GM18507 (cell line): Measurements from ENCODE around the gene MAMDC2.

Experiments used
- DNase-seq: peaks from one replicate; pipeline ENCODE4 v3.0.0; 2011; ENCODE audit warnings: low read depth; ENCODE audit not compliant: insufficient read length; ENCODE audit errors: extremely low spot score
- FAIRE-seq: peaks from 2 replicates; lab custom pipeline; 2011; peaks lifted over from hg19 to GRCh38; lab: Jason Lieb, UNC

Gene MAMDC2, protein sequence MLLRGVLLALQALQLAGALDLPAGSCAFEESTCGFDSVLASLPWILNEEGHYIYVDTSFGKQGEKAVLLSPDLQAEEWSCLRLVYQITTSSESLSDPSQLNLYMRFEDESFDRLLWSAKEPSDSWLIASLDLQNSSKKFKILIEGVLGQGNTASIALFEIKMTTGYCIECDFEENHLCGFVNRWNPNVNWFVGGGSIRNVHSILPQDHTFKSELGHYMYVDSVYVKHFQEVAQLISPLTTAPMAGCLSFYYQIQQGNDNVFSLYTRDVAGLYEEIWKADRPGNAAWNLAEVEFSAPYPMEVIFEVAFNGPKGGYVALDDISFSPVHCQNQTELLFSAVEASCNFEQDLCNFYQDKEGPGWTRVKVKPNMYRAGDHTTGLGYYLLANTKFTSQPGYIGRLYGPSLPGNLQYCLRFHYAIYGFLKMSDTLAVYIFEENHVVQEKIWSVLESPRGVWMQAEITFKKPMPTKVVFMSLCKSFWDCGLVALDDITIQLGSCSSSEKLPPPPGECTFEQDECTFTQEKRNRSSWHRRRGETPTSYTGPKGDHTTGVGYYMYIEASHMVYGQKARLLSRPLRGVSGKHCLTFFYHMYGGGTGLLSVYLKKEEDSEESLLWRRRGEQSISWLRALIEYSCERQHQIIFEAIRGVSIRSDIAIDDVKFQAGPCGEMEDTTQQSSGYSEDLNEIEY

DNA sequence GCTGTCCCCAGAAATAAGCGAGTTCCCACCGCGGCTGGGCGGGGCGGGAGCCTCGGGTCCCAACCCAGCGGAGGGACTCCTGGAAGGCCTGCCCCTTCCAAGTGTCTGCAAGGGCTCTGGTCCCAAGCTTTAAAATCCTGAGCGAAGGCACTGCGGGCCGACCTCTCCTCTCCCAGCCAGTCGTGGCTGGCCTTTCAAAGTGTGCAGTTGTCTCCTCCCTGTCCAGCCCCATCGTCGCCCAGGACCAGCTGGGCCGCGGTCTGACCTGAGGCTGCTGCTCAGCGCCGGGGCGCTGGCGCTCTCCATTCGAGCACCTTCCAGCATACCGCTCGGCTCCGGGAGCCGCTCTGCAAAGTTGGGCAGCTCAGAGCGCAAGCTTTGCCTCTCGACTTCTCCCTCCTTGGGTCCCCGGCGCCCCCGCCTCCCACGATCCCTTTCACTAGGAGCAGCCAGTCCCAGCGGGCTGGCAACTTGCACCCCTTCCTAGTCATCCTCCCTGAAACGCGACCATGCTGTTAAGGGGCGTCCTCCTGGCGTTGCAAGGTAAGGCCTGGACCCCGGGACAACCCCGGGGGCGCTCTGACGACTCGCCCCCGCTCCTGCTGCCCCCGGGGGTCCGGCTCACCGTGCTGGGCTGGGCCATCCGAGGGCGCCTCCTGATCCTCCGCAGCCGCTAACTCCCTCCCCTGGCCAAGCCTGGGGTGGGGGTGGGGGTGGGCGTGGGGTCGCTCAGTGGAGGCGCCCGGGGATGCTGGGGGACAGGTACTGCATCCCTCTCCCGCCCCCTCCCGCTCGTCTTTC, at the start of gene MAMDC2:
Gene MAMDC2 (plus strand): TSS at position 160 of the 801 bp plus-strand sequence. CDS start 350 bp downstream, at position 510.
- FAIRE-seq (no peak), DNase-seq (no peak)

DNA sequence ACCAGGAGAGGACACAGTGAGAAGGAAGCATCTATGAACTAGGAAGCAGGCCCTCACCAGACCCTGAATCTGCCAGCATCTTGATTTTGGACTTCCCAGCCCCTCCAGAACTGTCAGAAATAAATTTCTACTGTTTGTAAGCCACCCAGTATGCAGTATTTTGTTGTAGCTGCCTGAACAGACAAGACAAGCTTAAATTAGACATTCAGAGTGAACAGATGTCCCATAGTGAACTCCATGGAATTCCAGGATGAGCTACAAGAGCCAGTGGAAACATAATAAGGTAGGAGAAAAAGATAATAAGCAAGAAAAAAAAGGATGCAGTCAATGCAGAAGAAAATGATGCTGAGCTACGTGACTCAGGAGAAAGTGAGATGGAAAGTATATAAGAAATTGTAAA, 47.8 kb upstream of the MAMDC2 start:
- FAIRE-seq (no peak), DNase-seq (no peak)

DNA sequence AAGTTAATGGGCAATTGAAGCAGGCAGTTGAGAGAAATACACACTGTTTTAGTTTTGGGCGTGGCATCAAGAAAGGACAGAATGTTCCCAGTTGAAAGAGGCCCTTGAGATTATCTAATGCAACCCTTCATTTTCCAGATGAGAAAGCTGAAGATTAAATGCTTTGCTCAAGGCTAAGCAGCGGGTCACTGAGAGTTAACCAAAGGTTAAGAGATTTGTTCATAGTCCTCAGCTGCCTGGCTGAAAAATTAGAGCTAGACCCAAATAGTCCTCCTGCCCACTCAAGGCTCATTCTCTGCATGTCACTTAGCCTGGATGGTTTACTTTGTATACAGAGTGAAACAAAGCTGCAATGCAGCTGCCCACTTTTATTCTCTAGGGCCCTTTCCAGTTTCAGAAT, 46.7 kb upstream of the MAMDC2 start:
- no peak for FAIRE-seq
- DNase-seq: no peak

DNA sequence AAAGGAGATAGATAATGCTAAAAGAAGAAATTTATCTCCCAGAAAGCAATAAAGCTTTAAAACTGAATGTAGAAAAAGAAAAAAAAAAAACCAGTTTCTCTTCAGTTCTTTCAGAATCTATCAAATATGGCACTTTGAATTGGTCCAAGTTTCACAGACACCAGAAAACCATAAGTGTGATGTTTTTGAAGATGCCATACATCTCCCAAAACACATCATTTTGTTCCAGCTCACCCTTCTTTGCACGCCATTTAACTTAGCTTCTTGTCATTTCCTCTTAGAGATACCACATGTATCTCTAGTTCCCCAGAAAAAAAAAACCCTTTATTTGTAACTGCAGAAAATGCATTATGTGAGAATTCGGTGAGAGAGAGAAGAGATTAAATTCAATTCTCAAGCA, 46.1 kb upstream of the MAMDC2 start:
- FAIRE-seq (no peak), DNase-seq (no peak)

DNA sequence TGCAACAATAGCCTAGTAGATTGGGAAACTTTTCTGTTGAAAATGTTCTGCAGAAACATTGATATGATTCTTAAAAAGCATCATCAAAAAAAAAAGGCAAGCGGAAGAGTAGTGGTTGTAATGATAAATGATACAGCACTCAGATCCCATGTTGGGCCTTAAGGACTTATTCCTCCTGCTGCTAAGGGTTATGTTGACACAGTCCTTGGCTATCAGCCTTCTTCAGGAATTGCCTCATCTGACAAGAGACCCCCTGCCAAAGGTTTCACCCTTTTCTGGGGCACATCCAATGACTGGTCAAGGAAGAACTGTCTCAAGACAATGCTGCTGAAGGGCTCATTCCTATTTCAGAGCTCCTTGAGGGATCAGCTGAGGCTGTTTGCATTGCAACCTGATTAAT, 44.3 kb upstream of the MAMDC2 start:
- DNase-seq (no peak), FAIRE-seq (no peak)

DNA sequence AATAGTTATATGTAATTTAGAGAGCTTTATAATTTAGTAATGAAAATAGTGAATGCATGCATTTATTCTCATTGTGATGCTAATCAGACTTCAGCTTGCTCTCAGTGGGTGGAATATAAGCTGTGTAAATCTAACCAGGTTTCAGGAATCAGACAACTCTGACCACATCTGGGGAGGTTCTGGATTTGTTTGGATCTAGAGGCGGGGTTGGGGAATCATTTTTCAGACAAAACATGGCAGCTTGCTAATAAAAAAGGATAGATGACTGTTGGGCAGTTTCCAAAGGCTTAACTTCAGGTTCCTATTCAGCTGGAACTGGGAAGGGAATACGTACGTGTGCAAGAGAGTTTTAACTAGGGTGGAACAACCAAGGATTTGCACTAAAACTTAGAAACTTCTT, 43.2 kb upstream of the MAMDC2 start:
- DNase-seq: no peak
- no peak for FAIRE-seq

DNA sequence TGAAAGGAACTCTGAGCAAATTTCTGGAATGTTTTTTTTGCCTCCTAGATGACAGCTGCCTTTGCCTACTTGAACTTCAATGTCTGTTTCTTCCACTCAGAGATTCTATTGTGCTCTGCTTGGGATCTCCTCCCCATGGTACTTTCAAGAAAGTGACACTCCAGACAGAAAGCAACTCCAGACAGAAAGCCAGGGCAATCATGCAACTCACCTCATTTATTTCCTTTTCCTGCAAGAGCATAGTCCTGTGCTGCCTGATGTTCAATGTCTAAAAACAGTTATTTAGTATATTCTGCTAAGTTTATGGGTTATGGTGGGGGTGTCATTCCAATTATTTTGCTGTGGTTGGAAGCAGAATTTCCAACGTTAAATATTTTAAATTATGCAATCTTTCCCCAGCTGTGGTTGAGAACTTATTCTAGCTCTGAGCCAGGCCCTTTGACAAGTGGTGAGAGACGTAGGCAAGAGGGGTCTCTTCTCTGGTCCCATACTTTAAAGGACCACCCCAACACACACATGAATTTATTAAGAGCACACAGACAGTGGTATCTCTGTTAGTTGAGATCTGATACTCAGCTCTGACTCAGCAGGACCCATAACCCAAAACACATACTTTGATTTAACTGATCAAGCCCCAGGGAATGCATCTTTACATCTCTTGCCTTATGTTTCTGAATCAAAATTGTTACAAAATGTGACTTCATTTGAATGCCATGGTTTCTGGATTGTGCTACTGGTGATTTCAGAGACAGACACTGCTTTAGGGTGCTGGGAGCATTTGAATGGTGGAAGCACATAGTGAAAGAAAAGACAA, 39.5 kb upstream of the MAMDC2 start:
- no peak for DNase-seq
- FAIRE-seq: no peak

DNA sequence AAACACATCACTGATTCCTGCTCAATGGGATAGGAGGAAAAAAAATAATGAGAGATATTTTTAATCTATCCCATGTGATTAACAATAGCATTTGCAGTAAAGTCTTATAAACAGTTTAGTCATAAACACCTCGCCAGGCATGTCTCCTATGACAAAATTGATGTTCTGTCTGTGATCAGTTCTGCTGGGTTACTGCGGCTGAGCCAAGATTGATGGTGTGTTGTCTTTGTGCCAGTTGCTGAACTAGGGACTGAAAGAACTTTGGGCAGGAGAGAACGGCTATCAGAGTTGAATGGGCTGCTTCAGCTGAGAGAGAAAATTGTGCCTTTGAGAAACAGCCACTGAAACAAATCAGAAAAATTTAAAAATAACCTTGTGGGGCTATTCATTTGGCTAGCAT, 37.3 kb upstream of the MAMDC2 start:
- FAIRE-seq: no peak

DNA sequence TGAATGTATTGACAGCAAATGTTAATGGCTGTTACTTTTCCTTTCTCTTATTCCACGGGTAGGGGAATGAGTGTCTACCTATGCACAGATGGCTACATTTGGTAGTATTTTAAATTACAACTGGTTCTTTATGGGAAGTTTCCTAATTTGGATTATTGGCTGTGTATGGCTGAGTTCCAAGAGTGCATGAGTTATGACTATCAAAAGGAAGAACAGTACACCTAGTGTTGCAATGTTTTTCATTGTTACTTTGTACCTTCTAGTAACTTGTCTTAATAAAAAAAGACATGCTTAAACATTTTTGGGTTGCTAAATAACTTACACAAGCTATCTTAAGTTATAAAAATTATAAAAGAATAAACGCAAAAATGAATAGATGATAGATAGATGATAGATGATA, 35.8 kb upstream of the MAMDC2 start:
- no peak for DNase-seq
- no peak for FAIRE-seq

More for the DNA sequence above, 37.3 kb upstream of the MAMDC2 start:
- no peak for DNase-seq

DNA sequence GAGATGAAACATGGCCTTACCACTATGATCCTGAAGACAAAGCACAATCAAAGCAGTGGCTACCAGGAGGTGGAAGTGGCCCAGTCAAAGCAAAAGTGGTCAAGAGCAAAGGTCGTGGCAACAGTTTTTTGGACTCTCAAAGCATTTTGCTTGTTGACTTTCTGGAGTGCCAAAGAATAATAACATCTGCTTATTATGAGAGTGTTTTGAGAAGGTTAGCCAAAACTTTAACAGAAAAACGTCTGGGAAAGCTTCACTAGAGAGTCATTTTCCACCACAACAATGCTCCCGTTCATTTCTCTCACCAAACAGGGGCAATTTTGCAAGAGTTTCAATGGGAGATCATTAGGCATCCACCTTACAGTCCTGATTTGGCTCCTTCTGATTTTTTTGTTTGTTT, 33.6 kb upstream of the MAMDC2 start:
- no peak for DNase-seq
- no peak for FAIRE-seq

DNA sequence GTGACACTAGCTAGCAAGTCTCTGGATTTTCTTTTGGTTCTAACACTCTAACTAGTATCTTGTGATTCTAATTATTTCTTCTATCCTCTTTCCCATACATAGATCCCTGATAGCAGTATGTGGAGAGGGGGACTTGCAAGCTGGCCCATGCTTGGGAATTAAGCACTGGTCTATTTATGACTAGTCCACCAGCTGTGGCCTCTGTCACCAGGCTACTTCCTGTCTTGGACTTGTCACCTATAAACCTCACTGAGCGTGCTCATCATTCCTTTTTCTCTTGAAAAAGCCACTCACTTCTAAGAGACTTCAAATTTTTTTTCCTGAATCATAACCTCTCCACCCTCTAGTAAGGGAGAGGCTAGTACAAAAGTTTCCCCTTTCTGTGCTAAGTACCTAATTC, 32.3 kb upstream of the MAMDC2 start:
- no peak for FAIRE-seq
- no peak for DNase-seq

DNA sequence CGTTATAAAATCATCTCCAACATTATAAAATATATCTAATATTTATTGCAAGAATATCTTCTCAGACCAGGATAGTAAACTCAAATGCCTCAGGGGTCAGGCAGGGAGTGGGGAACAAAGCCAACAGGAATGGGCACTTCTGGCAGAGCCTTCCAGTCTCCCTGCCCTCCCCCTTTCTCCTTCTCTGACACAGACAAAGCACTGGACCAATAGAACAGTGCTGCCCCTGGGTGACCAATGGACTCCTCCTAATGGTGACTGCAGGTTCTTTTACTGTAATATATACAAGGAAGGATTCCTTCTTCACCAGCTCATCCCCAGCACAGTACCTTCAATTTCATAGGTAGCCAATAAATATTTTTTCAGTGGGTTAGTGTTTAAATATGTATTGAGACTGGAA, 31.1 kb upstream of the MAMDC2 start:
- no peak for DNase-seq
- FAIRE-seq: no peak

DNA sequence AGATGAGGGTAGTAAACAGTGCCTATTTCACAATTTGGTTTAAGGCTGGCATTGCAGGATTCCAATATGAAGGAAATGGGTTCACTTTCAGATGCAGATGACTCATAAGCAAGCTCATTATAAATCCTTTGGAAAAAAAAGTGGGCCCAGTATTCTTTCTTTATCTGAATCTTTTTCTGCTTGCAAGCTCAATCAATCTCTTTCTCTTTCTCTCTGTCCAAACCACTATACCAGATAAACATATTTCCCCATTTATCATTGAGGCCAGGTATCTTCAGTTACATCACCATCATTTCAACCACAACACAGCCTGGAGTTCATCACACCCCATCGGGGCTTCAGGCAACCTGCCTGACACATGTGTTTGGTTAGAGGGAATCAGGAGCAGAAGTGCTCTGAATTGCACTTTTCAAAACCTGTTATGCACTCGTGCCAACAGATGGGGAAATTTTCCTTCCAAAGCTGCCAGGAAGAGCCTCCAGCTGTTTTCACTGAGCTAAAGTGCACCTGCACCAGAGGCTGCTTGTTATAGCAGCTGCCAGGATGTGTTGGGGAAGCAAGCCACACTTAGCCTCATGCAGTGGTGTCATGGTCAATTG, 30.0 kb upstream of the MAMDC2 start:
- DNase-seq (no peak), FAIRE-seq (no peak)

DNA sequence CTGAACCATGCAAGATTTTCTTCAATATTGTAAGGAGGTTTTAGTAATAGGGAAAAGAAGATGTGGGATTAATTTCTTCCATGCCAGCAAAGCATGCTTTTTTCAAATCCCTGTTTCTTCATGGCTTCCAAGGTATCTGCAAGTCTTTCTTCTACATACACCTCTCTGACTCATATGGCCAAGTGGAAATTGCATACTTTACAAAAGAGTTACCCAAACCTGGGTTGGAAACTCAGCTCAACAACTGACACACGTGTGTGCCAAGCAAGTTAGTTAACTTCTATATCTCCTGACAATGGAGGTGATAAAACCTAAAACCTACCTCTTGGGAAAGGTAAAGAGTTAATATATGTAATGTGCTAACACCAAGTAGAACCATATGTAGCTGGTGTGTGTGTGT, 28.5 kb upstream of the MAMDC2 start:
- FAIRE-seq (no peak), DNase-seq (no peak)

DNA sequence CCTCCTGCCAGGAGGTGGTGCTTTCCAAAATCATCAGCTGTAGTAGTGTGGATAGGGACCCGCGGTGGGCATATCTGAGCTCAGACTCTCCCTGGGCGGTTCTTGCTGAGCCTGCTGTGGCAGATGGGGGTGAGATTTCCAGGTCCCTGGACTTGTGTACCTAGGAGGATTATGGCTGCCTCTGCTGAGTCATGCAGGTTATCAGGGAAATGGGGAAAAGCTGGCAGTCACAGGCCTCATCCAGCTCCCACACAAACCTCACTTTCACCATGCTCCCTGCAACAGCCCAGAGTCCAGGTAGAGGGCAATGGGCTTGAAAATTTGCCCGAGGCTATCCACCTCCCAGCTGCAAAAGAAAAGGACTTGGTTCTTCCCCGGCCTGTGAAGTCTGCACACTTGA, 23.4 kb upstream of the MAMDC2 start:
- FAIRE-seq: no peak
- DNase-seq: no peak

DNA sequence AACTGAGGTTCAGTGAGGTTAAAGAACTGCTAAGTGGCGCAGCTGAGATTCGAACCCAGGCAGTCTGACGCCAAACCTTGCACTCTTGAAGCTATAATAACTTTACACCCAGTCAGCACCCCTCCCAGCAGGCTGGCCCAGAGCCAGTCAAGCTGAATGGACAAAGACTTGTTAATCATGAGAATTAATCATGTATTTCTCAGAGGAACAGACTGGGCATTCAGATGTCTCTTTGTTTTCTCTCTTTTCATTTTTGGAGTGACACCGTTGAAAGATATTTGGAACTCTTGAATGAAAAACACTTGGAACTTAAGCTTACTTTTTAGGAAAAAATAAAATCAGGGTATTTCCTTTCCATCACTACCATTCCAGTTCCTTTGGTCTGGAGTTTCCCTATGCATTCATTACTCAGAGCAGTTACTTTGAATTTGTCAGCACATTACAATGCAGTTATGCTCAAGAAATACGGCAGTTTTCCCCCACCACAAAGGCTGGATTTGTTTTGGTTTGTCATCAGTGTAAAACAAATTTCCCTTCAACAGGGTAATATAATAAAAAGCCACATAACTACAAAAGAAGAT, 22.6 kb upstream of the MAMDC2 start:
- FAIRE-seq: no peak
- no peak for DNase-seq

DNA sequence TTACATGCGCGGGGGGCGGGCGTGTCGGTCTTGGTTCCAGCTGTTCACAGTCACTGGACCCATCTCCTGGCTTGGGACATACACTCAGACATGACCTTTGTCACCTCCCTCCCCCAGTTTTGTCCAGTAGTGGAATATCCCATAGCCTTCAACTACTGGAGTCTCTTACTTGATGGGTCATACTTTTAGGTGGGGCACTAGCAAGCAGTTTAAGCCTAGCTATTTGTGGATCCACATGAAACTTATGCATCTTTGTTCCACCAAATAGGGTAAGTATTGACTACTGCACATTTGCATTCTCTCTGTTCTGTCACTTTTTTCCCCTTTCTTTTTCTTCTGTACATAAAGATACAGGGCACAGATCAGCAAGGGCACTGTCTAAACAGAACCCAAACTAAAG, 15.4 kb upstream of the MAMDC2 start:
- DNase-seq: no peak
- no peak for FAIRE-seq

DNA sequence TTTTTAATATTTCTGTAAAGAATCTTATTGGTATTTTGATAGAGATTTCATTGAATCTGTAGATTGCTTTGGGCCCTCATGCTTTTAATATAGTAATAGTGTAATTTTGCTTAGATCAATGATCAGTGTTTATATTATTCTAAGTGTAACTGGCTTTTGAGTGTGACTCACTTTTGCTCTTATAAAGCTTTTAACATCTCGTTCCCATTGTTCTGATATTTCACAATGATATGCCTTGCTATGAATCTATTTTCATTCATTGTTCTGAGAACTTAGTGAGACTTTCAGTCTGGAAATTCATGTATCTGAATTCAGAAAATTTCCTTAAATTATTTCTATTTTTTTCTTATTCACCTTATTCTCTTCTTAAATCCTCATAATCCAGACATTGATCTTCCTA, 13.5 kb upstream of the MAMDC2 start:
- FAIRE-seq: no peak

DNA sequence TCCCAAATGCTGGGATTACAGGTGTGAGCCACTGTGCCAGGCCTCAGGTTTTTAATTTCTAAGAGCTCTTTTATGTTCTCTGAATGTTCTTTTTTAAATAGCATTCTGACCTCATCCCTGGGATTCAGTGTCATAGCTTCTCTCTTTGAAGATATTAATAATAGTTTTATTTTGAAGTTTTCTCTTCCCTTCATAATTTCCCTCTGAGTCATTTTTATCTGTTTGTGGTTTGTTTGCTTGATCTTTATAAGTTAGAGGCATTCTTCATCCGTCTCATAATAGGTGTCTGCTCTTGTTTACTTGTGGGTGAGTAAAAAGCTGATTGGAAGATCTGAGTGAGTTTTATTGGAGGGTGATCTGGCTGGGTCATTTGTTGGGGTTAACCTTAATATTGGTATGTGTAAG, 12.5 kb upstream of the MAMDC2 start:
- no peak for FAIRE-seq
- no peak for DNase-seq

More for the DNA sequence above, 13.5 kb upstream of the MAMDC2 start:
- DNase-seq: no peak
